H1 (cell line): ENCODE results near the gene LAYN.

Experiments
- CTCF ChIP-seq, 3 experiments: IDR thresholded peaks; 1 replicate in 2 of 3; 2 replicates in 1 of 3; pipeline versions ENCODE4 v1.5.1 to v1.6.1; 2011; ENCODE audit warnings: low read length in 3 of 3, mild to moderate bottlenecking in 3 of 3, inconsistent platforms in 2 of 3, low read depth in 1 of 3, moderate library complexity in 1 of 3; ENCODE audit not compliant: insufficient read depth in 1 of 3; ENCODE audit errors: control extremely low read depth in 1 of 3
- RAD21 ChIP-seq, 2 experiments: IDR thresholded peaks in 1 of 2; conservative IDR thresholded peaks in 1 of 2; 2 replicates each; pipeline ENCODE4 v1.6.1; 2011; ENCODE audit warnings: low read depth in 2 of 2, low read length in 2 of 2, improper control_type of control experiment in 1 of 2, inconsistent platforms in 1 of 2, mild to moderate bottlenecking in 1 of 2, moderate library complexity in 1 of 2
- SUZ12 ChIP-seq: fragments of 200-600 bp; sonication (generic); IDR thresholded peaks from 2 replicates; pipeline ENCODE4 v1.6.1; 2012; ENCODE audit warnings: mild to moderate bottlenecking, inconsistent platforms, low read length, moderate library complexity, mixed read lengths

- no peak for TF ChIP-seq SUZ12
- TF ChIP-seq RAD21 (IDR thresholded peaks at IDR 0.05 in 1 of 2, conservative IDR thresholded peaks at IDR 0.05 in 1 of 2; ENCODE audit: low read depth in 2 of 2, low read length in 2 of 2), result no peak
- no peak for TF ChIP-seq CTCF (IDR thresholded peaks at IDR 0.05; ENCODE audit: control extremely low read depth in 1 of 3, insufficient read depth in 1 of 3, low read depth in 1 of 3, low read length in 3 of 3)
Observed at GRCh38 chr11:111531687-111532364, 8.7 kb upstream of the LAYN start.
